PC-3 (cell line): ENCODE results near the gene WDR6.

Source experiments
- CTCF ChIP-seq: fragments of 300-600 bp; sonication (generic); conservative IDR thresholded peaks from 2 replicates; pipeline ENCODE4 v1.5.1; 2017; ENCODE audit warnings: antibody characterized with exemption, low read depth, mild to moderate bottlenecking, low read length
- EZH2 ChIP-seq: fragments of 300-600 bp; sonication (generic); IDR thresholded peaks from one replicate; pipeline ENCODE4 v1.6.1; 2017; ENCODE audit warnings: antibody characterized with exemption, mild to moderate bottlenecking, low read length; ENCODE audit not compliant: unreplicated experiment
- EZH2phosphoT487 ChIP-seq: fragments of 300-600 bp; sonication (generic); IDR thresholded peaks from 2 replicates; pipeline ENCODE4 v1.6.1; 2018; ENCODE audit warnings: mild to moderate bottlenecking, antibody characterized with exemption, low read length, borderline replicate concordance

DNA sequence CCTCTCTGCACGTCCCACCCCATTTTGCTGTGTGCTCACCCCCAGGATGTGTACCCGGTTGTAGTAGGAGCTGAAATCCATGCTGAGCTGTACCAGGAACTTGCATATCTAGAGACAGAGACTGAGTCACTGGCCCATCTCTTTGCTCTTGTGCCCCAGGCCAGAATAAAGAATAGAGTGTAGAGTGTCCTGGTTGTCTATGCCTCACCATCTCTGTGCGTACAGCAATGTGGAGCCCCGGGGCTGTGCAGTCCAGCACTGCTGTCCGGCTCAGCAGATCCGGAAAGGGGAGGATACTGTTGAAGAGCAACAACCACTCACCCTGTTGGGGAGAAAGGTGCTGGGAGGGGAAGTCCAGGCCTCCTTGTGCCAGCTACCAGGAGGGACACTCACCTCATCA, 8.6 kb downstream of the WDR6 start:
- TF ChIP-seq CTCF = no peak
- no peak for TF ChIP-seq EZH2
- no peak for TF ChIP-seq EZH2phosphoT487
